Transverse colon (tissue), 4 donors: ENCODE data around the gene GABPB2. TPM values are rescaled to one million over a fixed set of nuclear protein-coding genes. Genes with fewer than 3 reads are reported as not detected.

Experiments used
- DNase-seq: peaks from one replicate; pipeline ENCODE4 v3.0.0-alpha.2; 2019
- H3K27ac ChIP-seq, 4 donors: fragments of 200-600 bp; sonication (generic); 2 replicates each; pipeline ENCODE4 v1.5.1; 2016 to 2018; ENCODE audit warnings: inconsistent platforms in 4 of 4
- H3K27me3 ChIP-seq: fragments of 200-600 bp; sonication (generic); 2 replicates; pipeline ENCODE4 v1.5.1; 2017; ENCODE audit warnings: inconsistent platforms
- H3K36me3 ChIP-seq, 4 donors: fragments of 200-600 bp; sonication (generic); 2 replicates each; pipeline ENCODE4 v1.5.1; 2017 to 2019; ENCODE audit warnings: inconsistent platforms in 4 of 4
- H3K4me1 ChIP-seq, 4 donors: fragments of 200-600 bp; sonication (generic); 2 replicates each; pipeline ENCODE4 v1.5.1; 2017 to 2020; ENCODE audit warnings: inconsistent platforms in 4 of 4
- H3K4me3 ChIP-seq, 4 donors: fragments of 200-600 bp; sonication (generic); 1 replicate in 1 of 4; 2 replicates in 3 of 4; pipeline versions ENCODE4 v1.5.1 to v1.6.1; 2017 to 2019; ENCODE audit warnings: inconsistent platforms in 4 of 4
- H3K9me3 ChIP-seq, 2 donors: fragments of 200-600 bp; sonication (generic); 2 replicates each; pipeline ENCODE4 v1.5.1; 2017 to 2019; ENCODE audit warnings: inconsistent platforms in 2 of 2
- CTCF ChIP-seq, 5 experiments: fragments of 200-600 bp in 3 of 5; fragments of 450-650 bp in 2 of 5; sonication (generic) in 3 of 5; IDR thresholded peaks; 1 replicate in 2 of 5; 2 replicates in 3 of 5; pipeline ENCODE4 v1.5.1; 2016 to 2017; ENCODE audit warnings: antibody characterized with exemption in 5 of 5, inconsistent platforms in 3 of 5, mild to moderate bottlenecking in 2 of 5, moderate library complexity in 1 of 5
- EP300 ChIP-seq: sonication (generic); formaldehyde crosslinking; IDR thresholded peaks from one replicate; pipeline ENCODE4 v1.6.1; 2017; ENCODE audit warnings: antibody characterized with exemption, low read depth
- POLR2A ChIP-seq: fragments of 450-650 bp; IDR thresholded peaks from one replicate; pipeline ENCODE4 v1.6.1; 2016; ENCODE audit warnings: antibody characterized with exemption, mild to moderate bottlenecking, moderate library complexity
- POLR2AphosphoS5 ChIP-seq, 3 donors: sonication (generic); formaldehyde crosslinking; IDR thresholded peaks; one replicate each; pipeline ENCODE4 v1.6.1; 2016; ENCODE audit warnings: antibody characterized with exemption in 3 of 3
- WGBS, 2 donors: methylation state at CpG; one replicate each; pipeline ENCODE4 v1.1.5; 2018; ENCODE audit warnings: low coverage in 1 of 2; 5-methylcytosine and 5-hydroxymethylcytosine counted together
- in situ Hi-C, 4 donors: fragments of 200-750 bp; cut with MboI; loops; one replicate each; pipeline versions ENCODE4 v1.15.0 to v1.15.1; 2017; ENCODE audit warnings: low sequenced_read_pairs in 3 of 4, low pct_ligation_motif_present in 1 of 4, low pct_unique_long_range_greater_than_20kb in 1 of 4
- intact Hi-C: fragments of 100-400 bp; cut with DNase I; formaldehyde crosslinking; loops from one replicate; pipeline ENCODE4 v1.15.1; 2023; ENCODE audit warnings: low total_unique reads
- total RNA-seq, 4 donors: library from RNA; depleted of rRNA; stranded (reverse); fragments of >200 nt; gene quantifications; one replicate each; pipeline ENCODE4 v1.1.0, GENCODE V29; 2016

The GABPB2 gene
- total RNA-seq, 4 donors from 2014 or later, result 9.6 to 19.8 (median 10.2) TPM

DNA sequence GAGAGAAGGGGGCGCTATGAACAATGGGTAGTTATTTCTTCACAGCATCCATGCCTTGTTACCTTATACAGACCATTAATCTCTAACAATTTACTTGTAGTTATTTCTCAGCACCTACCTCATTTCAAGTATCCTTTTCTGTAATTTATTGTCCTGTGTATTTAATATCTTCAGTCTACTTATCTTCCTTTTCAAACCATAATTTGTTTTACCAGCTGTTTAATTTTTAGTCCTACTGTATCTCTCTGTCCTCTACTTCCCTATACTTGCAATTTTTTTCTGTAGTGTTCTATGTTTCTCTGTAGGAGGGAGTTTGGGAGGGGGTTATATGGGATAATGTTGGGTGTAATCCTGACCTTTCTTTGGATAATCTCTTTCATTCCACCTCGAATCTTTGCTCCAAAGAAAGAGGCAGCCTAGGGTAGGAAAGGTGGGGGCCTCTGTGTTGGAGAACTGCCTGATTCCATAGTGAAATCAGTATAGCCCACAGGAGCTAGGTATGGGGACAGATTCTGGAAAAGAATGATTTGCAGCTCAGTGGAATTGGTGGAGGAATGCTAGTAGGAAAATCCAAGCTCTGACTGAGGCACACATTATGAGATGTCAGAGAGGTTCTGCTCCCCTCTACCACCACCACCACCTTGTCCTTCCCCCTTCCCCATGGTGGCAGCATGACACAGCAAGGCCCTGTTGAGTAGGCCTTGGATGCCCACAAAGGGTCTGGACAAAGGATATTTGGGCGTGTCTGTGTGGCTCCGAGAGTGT is 9.7 kb upstream of the GABPB2 start:
- no peaks in the 10 kb centered on the region for H3K27me3 ChIP-seq
- peaks cover 20 to 40% (median 31%) of the 10 kb centered on the region in 4 donors for H3K4me1 ChIP-seq
- WGBS, 2 donors, result 67 to 72% methylated on average over 3 to 4 of the region's 4 CpGs
- H3K27ac ChIP-seq, result peak overlapping the region; percentile 94 to 96 (median 96)
- peaks cover 0 to under 1% (median 0%) of the 10 kb centered on the region in 4 donors for H3K36me3 ChIP-seq
- H3K4me3 ChIP-seq, result peak overlapping the region in 3 of 4 donors; percentile 83 to 92 (median 86)
- in situ Hi-C loops, result no loop called here
- DNase-seq, result no peak
- intact Hi-C loops, result no loop called here
- no peaks in the 10 kb centered on the region for H3K9me3 ChIP-seq
- TF ChIP-seq EP300 (no peak), CTCF (IDR thresholded peaks at IDR 0.05) (no peak), POLR2AphosphoS5 (IDR thresholded peaks at IDR 0.05) (no peak), POLR2A (no peak)

DNA sequence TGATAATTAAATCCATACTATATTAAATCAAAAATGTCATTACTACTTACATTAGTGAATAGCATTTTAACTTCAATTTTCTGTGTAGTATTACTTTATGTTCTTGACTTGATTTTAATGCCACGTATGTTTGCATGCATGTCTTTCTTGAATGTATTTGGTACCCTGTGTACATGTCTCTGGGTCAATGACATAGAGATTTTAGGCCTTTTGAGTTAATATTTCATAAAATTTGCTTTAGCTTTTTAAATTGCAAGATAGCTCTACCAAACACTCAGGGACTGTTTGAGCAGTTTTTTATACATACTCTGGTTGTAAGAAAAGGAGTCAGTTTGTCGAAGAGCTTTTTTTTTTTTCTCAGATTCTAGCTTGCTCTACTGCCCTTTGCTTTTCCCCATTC is 8.9 kb upstream of the GABPB2 start:
- H3K9me3 ChIP-seq, result no peaks in the 10 kb centered on the region
- no peaks in the 10 kb centered on the region for H3K36me3 ChIP-seq
- H3K27me3 ChIP-seq, result no peaks in the 10 kb centered on the region
- DNase-seq, result no peak
- 88 to 90% methylated on average over 1 to 2 of the region's 2 CpGs for WGBS, 2 donors
- no peak overlapping the region for H3K27ac ChIP-seq
- no peak overlapping the region for H3K4me3 ChIP-seq
- peaks cover 13 to 31% (median 22%) of the 10 kb centered on the region in 4 donors for H3K4me1 ChIP-seq
- in situ Hi-C loops (no loop called here), intact Hi-C loops (no loop called here)
- TF ChIP-seq POLR2A (no peak), CTCF (IDR thresholded peaks at IDR 0.05) (no peak)

GRCh38 chr1:151062741-151063371 is 7.7 kb upstream of the GABPB2 start:
- Histone ChIP-seq H3K4me1 (peaks cover 4 to 20% (median 11%) of the 10 kb centered on the region in 4 donors), H3K9me3 (no peaks in the 10 kb centered on the region), H3K27me3 (no peaks in the 10 kb centered on the region), H3K36me3 (no peaks in the 10 kb centered on the region), H3K4me3 (no peak overlapping the region), H3K27ac (no peak overlapping the region)
- in situ Hi-C loops, result no loop called here
- WGBS, 2 donors, result 67 to 76% methylated on average over 3 of the region's 3 CpGs
- intact Hi-C loops, result no loop called here
- DNase-seq, result no peak
- TF ChIP-seq EP300 (no peak), CTCF (IDR thresholded peaks at IDR 0.05) (no peak), POLR2AphosphoS5 (IDR thresholded peaks at IDR 0.05) (no peak), POLR2A (no peak)

DNA sequence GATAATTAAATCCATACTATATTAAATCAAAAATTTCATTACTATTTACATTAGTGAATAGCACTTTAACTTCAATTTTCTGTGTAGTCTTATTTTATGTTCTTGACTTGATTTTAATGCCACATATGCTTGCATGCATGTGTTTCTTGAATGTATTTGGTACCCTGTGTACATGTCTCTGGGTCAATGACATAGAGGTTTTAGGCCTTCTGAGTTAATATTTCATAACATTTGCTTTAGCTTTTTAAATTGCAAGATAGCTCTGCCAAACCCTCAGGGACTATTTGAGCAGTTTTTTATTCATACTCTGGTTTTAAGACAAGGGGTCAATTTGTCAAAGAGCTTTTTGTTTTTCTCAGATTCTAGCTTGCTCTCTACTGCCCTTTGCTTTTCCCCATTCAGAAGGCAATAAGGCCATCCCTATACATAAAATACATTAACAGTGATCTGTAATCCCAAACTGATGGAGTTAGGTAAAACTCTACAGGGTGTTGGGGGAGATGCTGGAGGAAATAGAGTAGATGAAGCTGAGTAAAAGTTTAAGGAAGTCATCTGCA is 5.4 kb upstream of the GABPB2 start:
- H3K9me3 ChIP-seq, result no peaks in the 10 kb centered on the region
- H3K4me1 ChIP-seq, result peaks cover 4 to 11% (median 6%) of the 10 kb centered on the region in 4 donors
- intact Hi-C loops (no loop called here), in situ Hi-C loops (no loop called here)
- H3K27me3 ChIP-seq, result no peaks in the 10 kb centered on the region
- no peak for DNase-seq
- no peak overlapping the region for H3K4me3 ChIP-seq
- H3K27ac ChIP-seq, result no peak overlapping the region
- TF ChIP-seq CTCF (IDR thresholded peaks at IDR 0.05) (no peak), POLR2AphosphoS5 (IDR thresholded peaks at IDR 0.05) (no peak), EP300 (no peak), POLR2A (no peak)
- H3K36me3 ChIP-seq, result no peaks in the 10 kb centered on the region
